ENCODE data around the gene MRGPRD.

GRCh38 chr11:69014084-69014851, 33.5 kb upstream of the MRGPRD start:
- TF ChIP-seq, protein P1, sequence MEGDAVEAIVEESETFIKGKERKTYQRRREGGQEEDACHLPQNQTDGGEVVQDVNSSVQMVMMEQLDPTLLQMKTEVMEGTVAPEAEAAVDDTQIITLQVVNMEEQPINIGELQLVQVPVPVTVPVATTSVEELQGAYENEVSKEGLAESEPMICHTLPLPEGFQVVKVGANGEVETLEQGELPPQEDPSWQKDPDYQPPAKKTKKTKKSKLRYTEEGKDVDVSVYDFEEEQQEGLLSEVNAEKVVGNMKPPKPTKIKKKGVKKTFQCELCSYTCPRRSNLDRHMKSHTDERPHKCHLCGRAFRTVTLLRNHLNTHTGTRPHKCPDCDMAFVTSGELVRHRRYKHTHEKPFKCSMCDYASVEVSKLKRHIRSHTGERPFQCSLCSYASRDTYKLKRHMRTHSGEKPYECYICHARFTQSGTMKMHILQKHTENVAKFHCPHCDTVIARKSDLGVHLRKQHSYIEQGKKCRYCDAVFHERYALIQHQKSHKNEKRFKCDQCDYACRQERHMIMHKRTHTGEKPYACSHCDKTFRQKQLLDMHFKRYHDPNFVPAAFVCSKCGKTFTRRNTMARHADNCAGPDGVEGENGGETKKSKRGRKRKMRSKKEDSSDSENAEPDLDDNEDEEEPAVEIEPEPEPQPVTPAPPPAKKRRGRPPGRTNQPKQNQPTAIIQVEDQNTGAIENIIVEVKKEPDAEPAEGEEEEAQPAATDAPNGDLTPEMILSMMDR (IDR thresholded peaks at IDR 0.05): no peak
- TF ChIP-seq POLR2A (IDR thresholded peaks at IDR 0.05): no peak
